Bone marrow (tissue), 2 donors: Measurements from ENCODE around the gene HSDL2.
"Not testable (repeated sequence)": the region's sequence is repeated elsewhere in the genome, so short reads cannot be mapped to it uniquely, and the experiment has no call there.

Experiments
- DNase-seq, 2 donors: peaks; one replicate each; lab custom pipeline; 2025; lab: John Stamatoyannopoulos, UW

The HSDL2 gene

GRCh38 chr9:112366591-112366990 is 13.3 kb upstream of the HSDL2 start:
- DNase-seq, result no peak

- DNase-seq, result no peak
These were observed 12.4 kb upstream of the HSDL2 start for GRCh38 chr9:112367465-112367864.

- no peak for DNase-seq
These were observed 10.1 kb upstream of the HSDL2 start for GRCh38 chr9:112369817-112370216.

GRCh38 chr9:112371060-112371459 is 8.8 kb upstream of the HSDL2 start:
- DNase-seq, result no peak

- DNase-seq, result not testable (repeated sequence)
These were observed 6.2 kb upstream of the HSDL2 start for GRCh38 chr9:112373666-112374065.

GRCh38 chr9:112374232-112374631 is 5.7 kb upstream of the HSDL2 start:
- not testable (repeated sequence) for DNase-seq

GRCh38 chr9:112375361-112375760 is 4.5 kb upstream of the HSDL2 start:
- no peak for DNase-seq

- peak in 1 of 2 donors; percentile 53 for DNase-seq
These were observed 2.8 kb upstream of the HSDL2 start for GRCh38 chr9:112377087-112377486.

GRCh38 chr9:112377684-112378327 is 2.1 kb upstream of the HSDL2 start:
- DNase-seq, result no peak

- DNase-seq, result no peak
These were observed 1.4 kb upstream of the HSDL2 start for GRCh38 chr9:112378328-112379176.

GRCh38 chr9:112379177-112380101 is 469 bp upstream of the HSDL2 start:
- peak; percentile 97 to 98 for DNase-seq

GRCh38 chr9:112380825-112381221 is 915 bp downstream of the HSDL2 start:
- DNase-seq, result no peak

- no peak for DNase-seq
These were observed 2.2 kb downstream of the HSDL2 start for GRCh38 chr9:112382066-112382465.

GRCh38 chr9:112382501-112383364 is 2.8 kb downstream of the HSDL2 start:
- DNase-seq, result no peak

GRCh38 chr9:112384219-112384618 is 4.3 kb downstream of the HSDL2 start:
- DNase-seq, result no peak

- peak in 1 of 2 donors; percentile 72 for DNase-seq
These were observed 4.8 kb downstream of the HSDL2 start for GRCh38 chr9:112384690-112385089.

- DNase-seq, result no peak
These were observed 7.2 kb downstream of the HSDL2 start for GRCh38 chr9:112387115-112387514.

- DNase-seq, result not testable (repeated sequence)
These were observed 10.0 kb downstream of the HSDL2 start for GRCh38 chr9:112389897-112390296.

- DNase-seq, result not testable (repeated sequence)
These were observed 12.1 kb downstream of the HSDL2 start for GRCh38 chr9:112391936-112392560.

- not testable (repeated sequence) for DNase-seq
These were observed 13.2 kb downstream of the HSDL2 start for GRCh38 chr9:112393146-112393545.

GRCh38 chr9:112396416-112396815 is 16.5 kb downstream of the HSDL2 start:
- DNase-seq, result no peak
